HG02943 (cell line): ENCODE results near the gene PCK2.

Experiments
- ATAC-seq: cut with Tn5 transposase; IDR thresholded peaks from one replicate; pipeline ENCODE4 v1.9.1; 2021; ENCODE audit warnings: mild to moderate bottlenecking, low read depth, moderate library complexity; ENCODE audit not compliant: unreplicated experiment

Gene PCK2

DNA sequence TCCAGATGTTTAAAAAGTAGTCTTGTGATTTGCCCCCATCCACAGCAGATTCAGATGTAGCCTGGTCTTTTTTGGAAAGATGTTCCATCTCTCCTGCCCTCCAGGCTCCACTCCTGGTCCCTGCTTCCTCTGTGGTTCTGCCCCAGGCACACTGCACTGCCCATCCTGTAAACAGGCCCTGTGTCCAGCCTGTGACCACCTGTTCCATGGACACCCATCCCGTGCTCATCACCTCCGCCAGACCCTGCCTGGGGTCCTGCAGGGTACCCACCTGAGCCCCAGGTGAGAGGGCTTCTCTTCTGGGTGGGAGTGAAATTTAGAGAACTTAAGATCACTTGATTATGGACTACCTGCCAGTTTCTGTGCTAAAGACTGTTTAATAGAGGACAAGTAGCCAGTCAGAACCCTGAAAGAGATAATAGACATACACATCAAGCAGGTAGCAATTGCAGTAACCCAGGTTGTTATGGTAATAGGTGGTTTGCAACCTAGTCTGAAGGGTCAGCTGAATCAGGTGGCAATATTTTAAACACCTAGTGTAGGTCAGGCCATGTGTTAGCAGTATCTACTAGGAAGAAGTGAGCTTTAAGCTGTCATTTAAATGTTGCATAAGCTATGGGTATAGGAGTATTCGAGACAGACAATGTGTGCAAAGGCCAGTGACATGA, 55.3 kb downstream of the PCK2 start:
- ATAC-seq, result no peak

DNA sequence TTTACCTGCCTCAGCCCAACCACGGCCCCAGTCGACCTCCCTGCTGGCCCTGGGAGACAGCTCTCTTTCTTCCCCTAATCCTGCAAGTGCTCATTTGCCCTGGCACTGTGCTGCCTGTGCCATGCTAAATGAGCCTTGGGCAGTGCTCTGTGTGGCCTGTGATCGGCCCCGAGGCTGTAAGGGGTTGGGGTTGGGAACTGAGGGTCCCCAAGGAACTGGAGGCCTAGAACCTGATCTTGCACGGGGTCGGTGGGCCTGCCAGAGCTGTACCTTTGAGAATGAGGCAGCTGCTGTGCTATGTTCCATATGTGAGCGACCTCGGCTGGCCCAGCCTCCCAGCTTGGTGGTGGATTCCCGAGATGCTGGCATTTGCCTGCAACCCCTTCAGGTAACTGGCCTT, 56.0 kb downstream of the PCK2 start:
- no peak for ATAC-seq

DNA sequence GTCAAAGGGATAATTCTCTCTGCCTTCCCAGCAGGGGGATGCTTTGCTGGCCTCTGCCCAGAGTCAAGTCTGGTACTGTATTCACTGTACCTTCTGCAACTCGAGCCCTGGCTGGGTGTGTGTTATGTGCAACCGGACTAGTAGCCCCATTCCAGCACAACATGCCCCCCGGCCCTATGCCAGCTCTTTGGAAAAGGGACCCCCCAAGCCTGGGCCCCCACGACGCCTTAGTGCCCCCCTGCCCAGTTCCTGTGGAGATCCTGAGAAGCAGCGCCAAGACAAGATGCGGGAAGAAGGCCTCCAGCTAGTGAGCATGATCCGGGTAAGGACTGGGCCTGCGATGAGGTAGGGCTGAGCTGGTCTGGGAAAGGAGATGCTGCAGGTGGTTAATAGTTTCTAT, 56.5 kb downstream of the PCK2 start:
- no peak for ATAC-seq

DNA sequence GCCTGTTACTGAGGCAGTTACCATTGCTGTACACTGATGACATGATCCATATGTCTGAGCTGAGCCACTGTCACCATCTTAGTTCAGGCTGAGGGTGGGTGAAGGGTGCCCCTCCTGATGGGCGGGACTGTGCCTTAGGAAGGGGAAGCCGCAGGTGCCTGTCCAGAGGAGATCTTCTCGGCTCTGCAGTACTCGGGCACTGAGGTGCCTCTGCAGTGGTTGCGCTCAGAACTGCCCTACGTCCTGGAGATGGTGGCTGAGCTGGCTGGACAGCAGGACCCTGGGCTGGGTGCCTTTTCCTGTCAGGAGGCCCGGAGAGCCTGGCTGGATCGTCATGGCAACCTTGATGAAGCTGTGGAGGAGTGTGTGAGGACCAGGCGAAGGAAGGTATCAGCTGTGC, 56.9 kb downstream of the PCK2 start:
- no peak for ATAC-seq

DNA sequence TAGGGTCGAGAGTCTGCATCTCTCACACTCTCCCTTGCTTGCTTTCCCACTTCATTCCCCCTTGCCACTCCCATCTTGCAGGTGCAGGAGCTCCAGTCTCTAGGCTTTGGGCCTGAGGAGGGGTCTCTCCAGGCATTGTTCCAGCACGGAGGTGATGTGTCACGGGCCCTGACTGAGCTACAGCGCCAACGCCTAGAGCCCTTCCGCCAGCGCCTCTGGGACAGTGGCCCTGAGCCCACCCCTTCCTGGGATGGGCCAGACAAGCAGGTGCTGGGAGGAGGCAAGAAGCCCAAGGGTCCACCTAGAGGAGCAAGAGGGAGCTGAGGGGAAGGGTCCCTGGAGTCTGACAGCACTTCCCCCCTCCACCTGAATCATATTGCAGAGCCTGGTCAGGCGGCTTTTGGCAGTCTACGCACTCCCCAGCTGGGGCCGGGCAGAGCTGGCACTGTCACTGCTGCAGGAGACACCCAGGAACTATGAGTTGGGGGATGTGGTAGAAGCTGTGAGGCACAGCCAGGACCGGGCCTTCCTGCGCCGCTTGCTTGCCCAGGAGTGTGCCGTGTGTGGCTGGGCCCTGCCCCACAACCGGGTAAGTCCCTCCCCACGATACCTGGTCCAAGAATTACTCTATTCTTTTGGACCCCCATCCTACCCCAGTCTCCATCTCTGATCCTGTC, 57.4 kb downstream of the PCK2 start:
- no peak for ATAC-seq
